Measurements from ENCODE around the gene DDX20. TPM values are rescaled to one million over a fixed set of nuclear protein-coding genes. Genes with fewer than 3 reads are reported as not detected.

DDX20 gene
- total RNA-seq, 1 donor from 2014 or later: 18.7 TPM

DNA sequence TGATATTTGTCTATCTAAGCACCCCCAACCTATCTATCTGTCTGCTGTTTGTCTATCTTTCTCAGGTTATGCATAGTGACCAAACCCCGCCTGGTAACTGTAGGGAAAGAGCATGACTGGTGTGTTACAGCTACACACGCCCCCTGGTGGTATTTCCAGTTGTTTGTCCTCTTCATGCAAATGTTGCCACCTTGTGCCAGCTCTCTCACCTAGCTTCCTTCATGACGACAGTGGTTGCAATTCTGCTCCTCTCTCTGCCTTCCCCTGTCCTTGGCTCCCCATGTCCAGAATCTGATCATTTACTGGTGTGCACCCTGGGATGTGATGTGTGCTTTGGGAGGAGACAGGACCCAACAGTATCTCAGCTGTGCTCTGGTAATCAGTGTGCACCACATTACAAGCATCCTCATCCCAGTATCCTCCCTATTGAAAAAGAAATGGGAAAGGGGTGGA lies 8.4 kb upstream of the DDX20 start:
- peak; percentile 93 for DNase-seq
- H3K4me1 Mint-ChIP-seq: peaks cover 18% of the 10 kb centered on the region
- no peak overlapping the region for H3K27ac Mint-ChIP-seq
- intact Hi-C loops (cut with micrococcal nuclease): loop anchor here (1.0 kb wide), 3 partner anchors 32 to 266 kb away; no protein-coding TSS in a partner anchor
- H3K9me3 Mint-ChIP-seq: no peaks in the 10 kb centered on the region
- H3K27me3 Mint-ChIP-seq: peaks cover 23% of the 10 kb centered on the region
- no peak overlapping the region for H3K4me3 Mint-ChIP-seq
- no peaks in the 10 kb centered on the region for H3K36me3 Mint-ChIP-seq (ENCODE audit: low read depth)

DNA sequence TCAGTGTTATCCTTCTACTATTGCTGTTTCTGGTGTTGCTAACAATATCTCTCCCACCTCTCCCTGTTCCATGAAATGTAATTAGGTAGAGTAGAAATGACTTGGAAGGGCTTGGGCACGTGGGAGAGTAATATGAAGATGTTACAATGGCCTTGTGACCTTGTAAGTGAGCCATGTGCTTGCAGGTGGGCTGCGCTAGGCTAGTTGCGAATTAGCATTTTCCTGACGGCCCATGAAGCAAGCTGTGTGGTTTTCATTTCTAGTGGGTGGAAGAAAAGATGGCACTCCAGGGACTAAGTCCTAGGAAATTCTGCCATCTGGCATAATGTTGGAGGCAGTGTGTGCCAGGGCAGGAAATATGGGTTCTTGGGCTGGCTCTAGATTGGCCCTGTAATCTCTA lies 7.8 kb upstream of the DDX20 start:
- peaks cover 20% of the 10 kb centered on the region for H3K4me1 Mint-ChIP-seq
- no peaks in the 10 kb centered on the region for H3K9me3 Mint-ChIP-seq
- H3K4me3 Mint-ChIP-seq: no peak overlapping the region
- no peaks in the 10 kb centered on the region for H3K36me3 Mint-ChIP-seq (ENCODE audit: low read depth)
- peaks cover 19% of the 10 kb centered on the region for H3K27me3 Mint-ChIP-seq
- DNase-seq: no peak
- peak overlapping the region; percentile 2 for H3K27ac Mint-ChIP-seq
- intact Hi-C loops (cut with micrococcal nuclease): loop anchor here (1.0 kb wide), 3 partner anchors 33 to 267 kb away; no protein-coding TSS in a partner anchor

DNA sequence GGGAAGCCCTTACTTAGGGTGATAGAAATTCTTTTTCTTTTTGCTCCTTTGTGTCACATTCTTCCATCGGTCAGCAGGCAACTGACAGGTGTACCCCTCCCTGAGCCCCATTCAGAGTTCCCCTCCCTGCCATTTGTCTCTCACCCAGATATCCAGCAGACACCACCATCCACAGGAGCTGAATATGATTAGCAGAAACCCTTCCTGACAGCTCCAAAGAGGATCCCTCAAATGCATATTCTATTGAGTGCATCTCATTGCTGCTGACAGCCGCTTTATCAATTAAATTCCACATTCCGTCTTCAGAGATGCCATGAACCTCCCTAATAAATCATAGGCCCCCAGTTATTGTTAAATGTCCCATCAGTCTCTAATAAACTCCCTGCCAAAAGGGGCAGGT lies 6.1 kb upstream of the DDX20 start:
- peaks cover 25% of the 10 kb centered on the region for H3K4me1 Mint-ChIP-seq
- no peaks in the 10 kb centered on the region for H3K36me3 Mint-ChIP-seq (ENCODE audit: low read depth)
- no peak overlapping the region for H3K27ac Mint-ChIP-seq
- peaks cover 11% of the 10 kb centered on the region for H3K27me3 Mint-ChIP-seq
- DNase-seq: no peak
- intact Hi-C loops (cut with micrococcal nuclease): no loop called here
- H3K4me3 Mint-ChIP-seq: no peak overlapping the region
- H3K9me3 Mint-ChIP-seq: no peaks in the 10 kb centered on the region

GRCh38 chr1:111750856-111751255 lies 4.8 kb upstream of the DDX20 start:
- Mint-ChIP-seq H3K4me3 (no peak overlapping the region), H3K9me3 (no peaks in the 10 kb centered on the region), H3K36me3 (ENCODE audit: low read depth) (no peaks in the 10 kb centered on the region), H3K27ac (no peak overlapping the region), H3K27me3 (peaks cover 8% of the 10 kb centered on the region), H3K4me1 (peaks cover 32% of the 10 kb centered on the region)
- DNase-seq: no peak
- intact Hi-C loops (cut with micrococcal nuclease): no loop called here

- Mint-ChIP-seq H3K9me3 (no peaks in the 10 kb centered on the region), H3K27ac (no peak overlapping the region), H3K36me3 (ENCODE audit: low read depth) (peaks cover 4% of the 10 kb centered on the region), H3K27me3 (peaks cover 8% of the 10 kb centered on the region), H3K4me1 (peaks cover 36% of the 10 kb centered on the region), H3K4me3 (no peak overlapping the region)
- DNase-seq: no peak
- intact Hi-C loops (cut with micrococcal nuclease): no loop called here
Observed at GRCh38 chr1:111751906-111752575, 3.7 kb upstream of the DDX20 start.

- Mint-ChIP-seq H3K4me3 (peak overlapping the region; percentile 88), H3K9me3 (no peaks in the 10 kb centered on the region), H3K4me1 (peaks cover 38% of the 10 kb centered on the region), H3K36me3 (ENCODE audit: low read depth) (peaks cover 17% of the 10 kb centered on the region), H3K27ac (peak overlapping the region; percentile 92), H3K27me3 (peaks cover 8% of the 10 kb centered on the region)
- DNase-seq: peak; percentile 80
- intact Hi-C loops (cut with micrococcal nuclease): loop anchor here (1.0 to 5.0 kb wide), 10 partner anchors 16 to 878 kb away; partner anchors contain the start of genes ATP5PB, CEPT1, DENND2D and DRAM2
Observed at GRCh38 chr1:111754984-111755330, 744 bp upstream of the DDX20 start.

DNA sequence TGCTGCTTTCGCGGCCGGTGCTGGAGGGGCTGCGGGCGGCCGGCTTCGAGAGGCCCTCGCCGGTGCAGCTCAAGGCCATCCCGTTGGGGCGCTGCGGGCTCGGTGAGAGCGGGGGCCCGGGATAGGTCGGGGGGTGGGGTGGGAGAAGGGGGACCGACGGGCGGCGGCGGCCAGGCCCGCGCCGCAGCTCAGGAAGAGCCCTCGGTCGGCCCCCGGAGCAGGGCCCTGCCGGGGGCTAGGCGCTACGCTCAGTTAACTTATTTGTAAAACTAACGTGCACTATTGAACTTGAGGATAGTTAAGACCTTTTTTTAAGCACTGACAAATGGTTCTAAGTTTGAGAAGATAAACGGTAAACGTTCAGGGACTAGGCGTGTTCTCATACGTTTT lies 418 bp downstream of the DDX20 start:
- H3K4me3 Mint-ChIP-seq: peak overlapping the region; percentile 88
- H3K4me1 Mint-ChIP-seq: peaks cover 41% of the 10 kb centered on the region
- peaks cover 25% of the 10 kb centered on the region for H3K36me3 Mint-ChIP-seq (ENCODE audit: low read depth)
- H3K27ac Mint-ChIP-seq: peak overlapping the region; percentile 92
- H3K9me3 Mint-ChIP-seq: no peaks in the 10 kb centered on the region
- peaks cover 4% of the 10 kb centered on the region for H3K27me3 Mint-ChIP-seq
- no peak for DNase-seq
- intact Hi-C loops (cut with micrococcal nuclease): loop anchor here (5.0 kb wide), 5 partner anchors 134 to 879 kb away; partner anchors contain the start of genes CEPT1, DENND2D and DRAM2

GRCh38 chr1:111758373-111758772 lies 2.7 kb downstream of the DDX20 start:
- H3K9me3 Mint-ChIP-seq: no peaks in the 10 kb centered on the region
- peak overlapping the region; percentile 34 for H3K27ac Mint-ChIP-seq
- peak overlapping the region; percentile 49 for H3K4me3 Mint-ChIP-seq
- no peaks in the 10 kb centered on the region for H3K27me3 Mint-ChIP-seq
- no peak for DNase-seq
- peaks cover 40% of the 10 kb centered on the region for H3K36me3 Mint-ChIP-seq (ENCODE audit: low read depth)
- H3K4me1 Mint-ChIP-seq: peaks cover 33% of the 10 kb centered on the region
- intact Hi-C loops (cut with micrococcal nuclease): loop anchor here (5.0 kb wide), 5 partner anchors 136 to 881 kb away; partner anchors contain the start of genes CEPT1, DENND2D and DRAM2

- intact Hi-C loops (cut with micrococcal nuclease): no loop called here
- H3K27ac Mint-ChIP-seq: no peak overlapping the region
- H3K4me1 Mint-ChIP-seq: peaks cover 20% of the 10 kb centered on the region
- no peaks in the 10 kb centered on the region for H3K9me3 Mint-ChIP-seq
- peaks cover 65% of the 10 kb centered on the region for H3K36me3 Mint-ChIP-seq (ENCODE audit: low read depth)
- no peaks in the 10 kb centered on the region for H3K27me3 Mint-ChIP-seq
- H3K4me3 Mint-ChIP-seq: no peak overlapping the region
- no peak for DNase-seq
Observed at GRCh38 chr1:111761717-111762116, 6.0 kb downstream of the DDX20 start.

- Mint-ChIP-seq H3K27ac (no peak overlapping the region), H3K9me3 (no peaks in the 10 kb centered on the region), H3K27me3 (no peaks in the 10 kb centered on the region), H3K36me3 (ENCODE audit: low read depth) (peaks cover 68% of the 10 kb centered on the region), H3K4me3 (no peak overlapping the region), H3K4me1 (peaks cover 14% of the 10 kb centered on the region)
- intact Hi-C loops (cut with micrococcal nuclease): no loop called here
- no peak for DNase-seq
Observed at GRCh38 chr1:111762332-111762731, 6.6 kb downstream of the DDX20 start.

DNA sequence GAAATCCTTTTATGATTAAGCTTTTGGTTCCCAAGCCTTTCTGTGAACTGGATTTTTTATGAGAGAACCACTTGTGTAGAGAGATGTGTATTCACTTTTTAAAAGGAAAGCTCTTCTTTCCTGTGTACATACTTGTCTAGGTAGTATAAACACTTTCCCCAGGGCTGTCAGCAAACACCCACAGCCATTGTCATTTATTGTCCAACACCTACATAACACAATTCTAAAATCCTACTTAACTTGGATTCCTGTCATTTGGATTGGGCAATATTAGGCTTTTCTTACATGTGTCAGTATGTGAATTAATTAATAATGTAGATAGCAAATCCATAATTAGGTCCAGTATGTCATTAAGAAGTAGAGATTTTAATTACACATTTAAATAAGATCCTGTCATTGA lies 12.3 kb downstream of the DDX20 start:
- DNase-seq: no peak
- no peak overlapping the region for H3K27ac Mint-ChIP-seq
- H3K9me3 Mint-ChIP-seq: no peaks in the 10 kb centered on the region
- no peaks in the 10 kb centered on the region for H3K27me3 Mint-ChIP-seq
- H3K4me3 Mint-ChIP-seq: no peak overlapping the region
- peaks cover 1% of the 10 kb centered on the region for H3K4me1 Mint-ChIP-seq
- H3K36me3 Mint-ChIP-seq (ENCODE audit: low read depth): peaks cover 38% of the 10 kb centered on the region
- intact Hi-C loops (cut with micrococcal nuclease): loop anchor here (5.0 kb wide), 1 partner anchor 736 kb away; no protein-coding TSS in a partner anchor

DNA sequence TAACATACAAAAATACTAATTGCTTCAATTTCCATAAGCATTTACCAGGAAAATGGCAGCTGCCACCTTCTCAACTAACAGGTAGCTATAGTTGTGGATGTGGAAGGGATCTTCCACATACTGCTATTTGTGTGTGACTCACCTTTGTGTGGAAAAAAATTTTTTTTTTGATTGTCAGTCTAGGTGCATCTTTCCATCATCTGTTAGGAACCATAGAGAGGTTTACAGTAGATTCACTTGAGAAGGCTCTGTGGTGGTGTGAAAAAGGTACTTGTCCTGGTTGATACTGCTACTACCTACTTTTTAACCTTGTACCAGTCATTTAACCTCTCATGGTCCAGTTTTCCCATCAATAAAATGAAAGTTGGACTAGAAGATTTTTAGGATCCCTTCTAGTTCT lies 12.9 kb downstream of the DDX20 start:
- no peaks in the 10 kb centered on the region for H3K27me3 Mint-ChIP-seq
- H3K9me3 Mint-ChIP-seq: no peaks in the 10 kb centered on the region
- no peak overlapping the region for H3K27ac Mint-ChIP-seq
- H3K4me1 Mint-ChIP-seq: peaks cover 1% of the 10 kb centered on the region
- intact Hi-C loops (cut with micrococcal nuclease): loop anchor here (1.0 to 5.0 kb wide), 2 partner anchors 287 to 736 kb away; no protein-coding TSS in a partner anchor
- H3K36me3 Mint-ChIP-seq (ENCODE audit: low read depth): peaks cover 35% of the 10 kb centered on the region
- DNase-seq: no peak
- H3K4me3 Mint-ChIP-seq: no peak overlapping the region

- no peaks in the 10 kb centered on the region for H3K9me3 Mint-ChIP-seq
- H3K27ac Mint-ChIP-seq: no peak overlapping the region
- H3K4me3 Mint-ChIP-seq: no peak overlapping the region
- peaks cover 27% of the 10 kb centered on the region for H3K36me3 Mint-ChIP-seq (ENCODE audit: low read depth)
- intact Hi-C loops (cut with micrococcal nuclease): loop anchor here (1.0 to 5.0 kb wide), 2 partner anchors 288 to 737 kb away; no protein-coding TSS in a partner anchor
- peaks cover 1% of the 10 kb centered on the region for H3K4me1 Mint-ChIP-seq
- DNase-seq: peak; percentile 84
- no peaks in the 10 kb centered on the region for H3K27me3 Mint-ChIP-seq
Observed at GRCh38 chr1:111769517-111770146, 13.9 kb downstream of the DDX20 start.

DNA sequence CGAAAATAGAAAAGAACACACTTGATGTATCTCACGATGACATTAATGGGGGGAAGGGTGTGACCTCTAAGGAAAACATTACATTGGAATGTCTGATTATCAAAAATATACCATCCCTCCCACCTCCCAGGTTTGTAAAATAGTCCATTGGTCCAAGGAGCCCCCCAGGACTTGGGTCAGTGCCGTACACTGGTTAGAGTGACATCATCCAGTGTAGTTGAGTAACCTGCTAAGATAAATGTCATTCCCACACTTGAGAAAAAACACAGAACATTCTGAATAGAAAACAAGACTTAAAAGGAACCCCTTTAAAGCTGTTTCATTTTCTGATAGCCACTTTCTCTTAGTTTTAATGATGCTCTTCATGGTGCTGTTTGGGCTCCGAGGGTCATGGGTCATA lies 15.2 kb downstream of the DDX20 start:
- Mint-ChIP-seq H3K27me3 (no peaks in the 10 kb centered on the region), H3K27ac (no peak overlapping the region), H3K36me3 (ENCODE audit: low read depth) (peaks cover 16% of the 10 kb centered on the region), H3K9me3 (no peaks in the 10 kb centered on the region), H3K4me3 (no peak overlapping the region), H3K4me1 (peaks cover 1% of the 10 kb centered on the region)
- DNase-seq: no peak
- intact Hi-C loops (cut with micrococcal nuclease): no loop called here

All from activated CD4-positive, alpha-beta T cell treated with anti-CD3 and anti-CD28 coated beads, Interleukin-2, amount 10 ng/mL, durations not matched to agents 24 days and 14 days (primary cell).